ENCODE measurements around the gene WSB1. TPM values are rescaled to one million over a fixed set of nuclear protein-coding genes. Genes with fewer than 3 reads are reported as not detected.

WSB1 gene
- total RNA-seq, 1 donor from 2014 or later, result 256 TPM

GRCh38 chr17:27338536-27338985 is 44.6 kb downstream of the WSB1 start:
- Histone ChIP-seq H3K36me3 (ENCODE audit: control insufficient read depth, insufficient read depth, low read length) (no peaks in the 10 kb centered on the region), H3K27me3 (ENCODE audit: control insufficient read depth, insufficient read depth, low read length) (no peaks in the 10 kb centered on the region), H3K4me3 (ENCODE audit: low read depth, low read length) (no peak overlapping the region)
- TF ChIP-seq, protein P1, sequence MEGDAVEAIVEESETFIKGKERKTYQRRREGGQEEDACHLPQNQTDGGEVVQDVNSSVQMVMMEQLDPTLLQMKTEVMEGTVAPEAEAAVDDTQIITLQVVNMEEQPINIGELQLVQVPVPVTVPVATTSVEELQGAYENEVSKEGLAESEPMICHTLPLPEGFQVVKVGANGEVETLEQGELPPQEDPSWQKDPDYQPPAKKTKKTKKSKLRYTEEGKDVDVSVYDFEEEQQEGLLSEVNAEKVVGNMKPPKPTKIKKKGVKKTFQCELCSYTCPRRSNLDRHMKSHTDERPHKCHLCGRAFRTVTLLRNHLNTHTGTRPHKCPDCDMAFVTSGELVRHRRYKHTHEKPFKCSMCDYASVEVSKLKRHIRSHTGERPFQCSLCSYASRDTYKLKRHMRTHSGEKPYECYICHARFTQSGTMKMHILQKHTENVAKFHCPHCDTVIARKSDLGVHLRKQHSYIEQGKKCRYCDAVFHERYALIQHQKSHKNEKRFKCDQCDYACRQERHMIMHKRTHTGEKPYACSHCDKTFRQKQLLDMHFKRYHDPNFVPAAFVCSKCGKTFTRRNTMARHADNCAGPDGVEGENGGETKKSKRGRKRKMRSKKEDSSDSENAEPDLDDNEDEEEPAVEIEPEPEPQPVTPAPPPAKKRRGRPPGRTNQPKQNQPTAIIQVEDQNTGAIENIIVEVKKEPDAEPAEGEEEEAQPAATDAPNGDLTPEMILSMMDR (IDR thresholded peaks at IDR 0.05; ENCODE audit: insufficient read depth, low read length, severe bottlenecking), result no peak
- no peak for FAIRE-seq
- no peak for DNase-seq (ENCODE audit: low read depth)

- no peaks in the 10 kb centered on the region for H3K27me3 ChIP-seq (ENCODE audit: control insufficient read depth, insufficient read depth, low read length)
- DNase-seq (ENCODE audit: low read depth), result no peak
- no peaks in the 10 kb centered on the region for H3K36me3 ChIP-seq (ENCODE audit: control insufficient read depth, insufficient read depth, low read length)
- TF ChIP-seq, protein P1 (IDR thresholded peaks at IDR 0.05; ENCODE audit: insufficient read depth, low read length, severe bottlenecking), result no peak
- no peak for FAIRE-seq
- H3K4me3 ChIP-seq (ENCODE audit: low read depth, low read length), result no peak overlapping the region
Observed at GRCh38 chr17:27339198-27339835, 45.4 kb downstream of the WSB1 start.

GRCh38 chr17:27339836-27340550 is 46.1 kb downstream of the WSB1 start:
- Histone ChIP-seq H3K36me3 (ENCODE audit: control insufficient read depth, insufficient read depth, low read length) (no peaks in the 10 kb centered on the region), H3K27me3 (ENCODE audit: control insufficient read depth, insufficient read depth, low read length) (no peaks in the 10 kb centered on the region), H3K4me3 (ENCODE audit: low read depth, low read length) (no peak overlapping the region)
- FAIRE-seq (no peak), DNase-seq (ENCODE audit: low read depth) (peak; percentile 89)
- TF ChIP-seq, protein P1 (IDR thresholded peaks at IDR 0.05; ENCODE audit: insufficient read depth, low read length, severe bottlenecking), result no peak

- Histone ChIP-seq H3K27me3 (ENCODE audit: control insufficient read depth, insufficient read depth, low read length) (no peaks in the 10 kb centered on the region), H3K36me3 (ENCODE audit: control insufficient read depth, insufficient read depth, low read length) (no peaks in the 10 kb centered on the region), H3K4me3 (ENCODE audit: low read depth, low read length) (no peak overlapping the region)
- TF ChIP-seq, protein P1 (IDR thresholded peaks at IDR 0.05; ENCODE audit: insufficient read depth, low read length, severe bottlenecking), result no peak
- FAIRE-seq (no peak), DNase-seq (ENCODE audit: low read depth) (no peak)
Observed at GRCh38 chr17:27340575-27340974, 46.7 kb downstream of the WSB1 start.

GRCh38 chr17:27341041-27341471 is 47.1 kb downstream of the WSB1 start:
- Histone ChIP-seq H3K36me3 (ENCODE audit: control insufficient read depth, insufficient read depth, low read length) (no peaks in the 10 kb centered on the region), H3K4me3 (ENCODE audit: low read depth, low read length) (no peak overlapping the region), H3K27me3 (ENCODE audit: control insufficient read depth, insufficient read depth, low read length) (no peaks in the 10 kb centered on the region)
- FAIRE-seq (no peak), DNase-seq (ENCODE audit: low read depth) (no peak)
- TF ChIP-seq, protein P1 (IDR thresholded peaks at IDR 0.05; ENCODE audit: insufficient read depth, low read length, severe bottlenecking), result no peak

Measured in bronchial epithelial cell (primary cell).